HepG2 (cell line): ENCODE results near the gene KRI1.

Source experiments
- CBFB ChIP-seq: sonication (generic); formaldehyde crosslinking; IDR thresholded peaks from 2 replicates; pipeline ENCODE4 v1.4.0; 2020; ENCODE audit warnings: missing genetic modification reagents
- CEBPZ ChIP-seq: IDR thresholded peaks from 2 replicates; pipeline ENCODE4 v1.6.1; 2012; ENCODE audit warnings: low read length, improper control_type of control experiment
- EP300 ChIP-seq, 3 experiments: sonication (generic) in 1 of 3; formaldehyde crosslinking in 1 of 3; IDR thresholded peaks; 2 replicates each; pipeline versions ENCODE4 v1.5.1 to v1.6.1; 2011 to 2020; ENCODE audit warnings: low read depth in 2 of 3, low read length in 2 of 3, borderline replicate concordance in 1 of 3, improper control_type of control experiment in 1 of 3, mild to moderate bottlenecking in 1 of 3, missing genetic modification reagents in 1 of 3, moderate library complexity in 1 of 3
- GFI1 ChIP-seq: sonication (generic); formaldehyde crosslinking; IDR thresholded peaks from 2 replicates; pipeline ENCODE4 v1.5.0; 2020; ENCODE audit warnings: missing genetic modification reagents, mild to moderate bottlenecking, borderline replicate concordance
- HCFC1 ChIP-seq: fragments of 150-350 bp; IDR thresholded peaks from 2 replicates; pipeline ENCODE4 v1.6.1; 2014; ENCODE audit warnings: low read depth, low read length
- RAD21 ChIP-seq: fragments of 450-650 bp; formaldehyde crosslinking; IDR thresholded peaks from 2 replicates; pipeline ENCODE4 v1.5.0; 2020; ENCODE audit warnings: mild to moderate bottlenecking
- TF ChIP-seq, protein P1 (sequence below): sonication (generic); formaldehyde crosslinking; IDR thresholded peaks from 2 replicates; pipeline ENCODE4 v1.5.1; 2020; ENCODE audit warnings: missing genetic modification reagents, mild to moderate bottlenecking, borderline replicate concordance
- TF ChIP-seq, protein P2 (sequence below): sonication (generic); formaldehyde crosslinking; IDR thresholded peaks from 2 replicates; pipeline ENCODE4 v1.5.0; 2020; ENCODE audit warnings: mild to moderate bottlenecking, missing genetic modification reagents, moderate library complexity

GRCh38 chr19:10555610-10555973 is 10.2 kb downstream of the KRI1 start:
- TF ChIP-seq HCFC1, result no peak
- TF ChIP-seq, protein P1, sequence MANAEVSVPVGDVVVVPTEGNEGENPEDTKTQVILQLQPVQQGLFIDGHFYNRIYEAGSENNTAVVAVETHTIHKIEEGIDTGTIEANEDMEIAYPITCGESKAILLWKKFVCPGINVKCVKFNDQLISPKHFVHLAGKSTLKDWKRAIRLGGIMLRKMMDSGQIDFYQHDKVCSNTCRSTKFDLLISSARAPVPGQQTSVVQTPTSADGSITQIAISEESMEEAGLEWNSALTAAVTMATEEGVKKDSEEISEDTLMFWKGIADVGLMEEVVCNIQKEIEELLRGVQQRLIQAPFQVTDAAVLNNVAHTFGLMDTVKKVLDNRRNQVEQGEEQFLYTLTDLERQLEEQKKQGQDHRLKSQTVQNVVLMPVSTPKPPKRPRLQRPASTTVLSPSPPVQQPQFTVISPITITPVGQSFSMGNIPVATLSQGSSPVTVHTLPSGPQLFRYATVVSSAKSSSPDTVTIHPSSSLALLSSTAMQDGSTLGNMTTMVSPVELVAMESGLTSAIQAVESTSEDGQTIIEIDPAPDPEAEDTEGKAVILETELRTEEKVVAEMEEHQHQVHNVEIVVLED (CRISPR knock-in tag), result no peak
- TF ChIP-seq EP300 (IDR thresholded peaks at IDR 0.05; ENCODE audit: low read depth in 2 of 2, low read length in 2 of 2), result no peak
- TF ChIP-seq EP300 (CRISPR knock-in tag; IDR thresholded peaks at IDR 0.05; ENCODE audit: borderline replicate concordance), result no peak
- TF ChIP-seq RAD21, result no peak
- TF ChIP-seq GFI1 (CRISPR knock-in tag), result no peak
- TF ChIP-seq CEBPZ, result no peak
- no peak for TF ChIP-seq CBFB (CRISPR knock-in tag)
- TF ChIP-seq, protein P2, sequence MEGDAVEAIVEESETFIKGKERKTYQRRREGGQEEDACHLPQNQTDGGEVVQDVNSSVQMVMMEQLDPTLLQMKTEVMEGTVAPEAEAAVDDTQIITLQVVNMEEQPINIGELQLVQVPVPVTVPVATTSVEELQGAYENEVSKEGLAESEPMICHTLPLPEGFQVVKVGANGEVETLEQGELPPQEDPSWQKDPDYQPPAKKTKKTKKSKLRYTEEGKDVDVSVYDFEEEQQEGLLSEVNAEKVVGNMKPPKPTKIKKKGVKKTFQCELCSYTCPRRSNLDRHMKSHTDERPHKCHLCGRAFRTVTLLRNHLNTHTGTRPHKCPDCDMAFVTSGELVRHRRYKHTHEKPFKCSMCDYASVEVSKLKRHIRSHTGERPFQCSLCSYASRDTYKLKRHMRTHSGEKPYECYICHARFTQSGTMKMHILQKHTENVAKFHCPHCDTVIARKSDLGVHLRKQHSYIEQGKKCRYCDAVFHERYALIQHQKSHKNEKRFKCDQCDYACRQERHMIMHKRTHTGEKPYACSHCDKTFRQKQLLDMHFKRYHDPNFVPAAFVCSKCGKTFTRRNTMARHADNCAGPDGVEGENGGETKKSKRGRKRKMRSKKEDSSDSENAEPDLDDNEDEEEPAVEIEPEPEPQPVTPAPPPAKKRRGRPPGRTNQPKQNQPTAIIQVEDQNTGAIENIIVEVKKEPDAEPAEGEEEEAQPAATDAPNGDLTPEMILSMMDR (CRISPR knock-in tag), result no peak
